Pancreas (tissue), 10 donors: Measurements from ENCODE around the gene TRIM25. TPM values are rescaled to one million over a fixed set of nuclear protein-coding genes. Genes with fewer than 3 reads are reported as not detected.

Source experiments
- ATAC-seq, 4 donors: fragments of 200-7000 bp; cut with Tn5 transposase; one replicate each; pipeline versions ENCODE4 v1.8.0 to v1.9.1; 2020; ENCODE audit warnings: mild to moderate bottlenecking in 4 of 4, moderate library complexity in 4 of 4
- DNase-seq, 6 donors: peaks; one replicate each; pipeline ENCODE4 v3.0.0-alpha.2; 2020
- FAIRE-seq: peaks from 2 replicates; lab custom pipeline; 2012; peaks lifted over from hg19 to GRCh38; lab: Jason Lieb, UNC
- H3K27ac ChIP-seq, 4 donors: fragments of 200-600 bp; sonication (generic); 1 replicate in 3 of 4; 2 replicates in 1 of 4; pipeline versions ENCODE4 v1.5.0 to v1.8.0; 2020
- H3K27me3 ChIP-seq, 4 donors: fragments of 200-600 bp; one replicate each; pipeline ENCODE4 v1.8.0; 2021
- H3K36me3 ChIP-seq, 3 donors: fragments of 200-600 bp; sonication (generic) in 1 of 3; one replicate each; pipeline versions ENCODE4 v1.5.0 to v1.8.0; 2020 to 2021
- H3K4me1 ChIP-seq, 3 donors: fragments of 200-600 bp; one replicate each; pipeline ENCODE4 v1.8.0; 2021
- H3K4me3 ChIP-seq, 4 donors: fragments of 200-600 bp; sonication (generic) in 2 of 4; one replicate each; pipeline versions ENCODE4 v1.5.0 to v1.8.0; 2020 to 2021
- H3K9me3 ChIP-seq, 4 donors: fragments of 200-600 bp; one replicate each; pipeline ENCODE4 v1.8.0; 2021
- CTCF ChIP-seq, 4 donors: fragments of 200-600 bp; sonication (generic) in 3 of 4; IDR thresholded peaks; one replicate each; pipeline versions ENCODE4 v1.5.0 to v1.8.0; 2021; ENCODE audit warnings: antibody characterized with exemption in 4 of 4
- WGBS, 2 donors: extraction: QIAGEN DNeasy Blood & Tissue Kit; methylation state at CpG; one replicate each; pipeline ENCODE4 v1.1.7; 2013; 5-methylcytosine and 5-hydroxymethylcytosine counted together
- intact Hi-C, 3 donors: fragments of 100-400 bp; cut with DNase I; formaldehyde crosslinking; loops; one replicate each; pipeline versions ENCODE4 v1.11.1 to v1.14.2; 2022
- polyA plus RNA-seq, 2 donors: library from polyadenylated mRNA; stranded (reverse); fragments of 200-250 nt; gene quantifications; one replicate each; pipeline ENCODE4 v1.2.3, GENCODE V29; 2013
- total RNA-seq, 6 donors: library from RNA; stranded (reverse); fragmentation: NEBNext Ultra II Directional in 4 of 6; extraction: Animal tissue kit (Norgen Biotek cat#: 25700) in 4 of 6; gene quantifications; one replicate each; pipeline versions ENCODE4 v1.2.1 to v1.2.4, GENCODE V29; 2021 to 2023
- donor health status: healthy with polysubstance abuse.
- donor health status: DM: no; HTN: no; CAD: no; lungs with moderate emphysema.
- donor health status: DM: no; HTN: no; CAD: no.
- donor health status: control.
- donor health status: control.
- donor health status: Bipolar disorder and iron deficiency.
- donor health status: DM: yes; HTN: yes; CAD: no.
- donor health status: DM: no; HTN: no; CAD: no.
- donor health status: DM: no; HTN: no; CAD: no.
- donor health status: DM: yes; HTN: yes; CAD: no.

Gene TRIM25
- total and polyA plus RNA-seq, 8 donors = 12.2 to 39.4 (median 20.1) TPM

- DNase-seq = peak in 3 of 6 donors; percentile 34 to 81 (median 76)
Observed at GRCh38 chr17:56913353-56913866, 439 bp downstream of the TRIM25 start.

GRCh38 chr17:56913000-56913311, 893 bp downstream of the TRIM25 start:
- peak overlapping the region; percentile 68 to 88 (median 84) for H3K4me3 ChIP-seq
- no peak for ATAC-seq
- DNase-seq = no peak
- peaks cover 7 to 31% (median 12%) of the 10 kb centered on the region in 3 donors for H3K4me1 ChIP-seq
- no peak for TF ChIP-seq CTCF (IDR thresholded peaks at IDR 0.05)
- H3K9me3 ChIP-seq = no peaks in the 10 kb centered on the region
- FAIRE-seq = no peak
- 16 to 17% methylated on average over 7 of the region's 7 CpGs for WGBS, 2 donors
- no peaks in the 10 kb centered on the region for H3K27me3 ChIP-seq
- no peaks in the 10 kb centered on the region for H3K36me3 ChIP-seq
- intact Hi-C loops = no loop called here
- peak overlapping the region in 2 of 4 donors; percentile 78 to 82 for H3K27ac ChIP-seq

More at GRCh38 chr17:56913353-56913866, 439 bp downstream of the TRIM25 start:
- H3K4me3 ChIP-seq = peak overlapping the region; percentile 68 to 88 (median 84)
- intact Hi-C loops = no loop called here
- H3K27me3 ChIP-seq = no peaks in the 10 kb centered on the region
- ATAC-seq (peak; percentile 59 to 69 (median 63)), FAIRE-seq (no peak)
- 0% methylated on average over 44 of the region's 44 CpGs for WGBS, 2 donors
- H3K36me3 ChIP-seq = no peaks in the 10 kb centered on the region
- H3K4me1 ChIP-seq = peaks cover 7 to 31% (median 12%) of the 10 kb centered on the region in 3 donors
- peak overlapping the region; percentile 78 to 96 (median 86) for H3K27ac ChIP-seq
- TF ChIP-seq CTCF (IDR thresholded peaks at IDR 0.05) = no peak
- H3K9me3 ChIP-seq = no peaks in the 10 kb centered on the region

GRCh38 chr17:56912105-56912999, 1.5 kb downstream of the TRIM25 start:
- H3K4me3 ChIP-seq = peak overlapping the region; percentile 68 to 88 (median 84)
- peak overlapping the region in 2 of 4 donors; percentile 24 to 31 for H3K27ac ChIP-seq
- no peaks in the 10 kb centered on the region for H3K9me3 ChIP-seq
- intact Hi-C loops = no loop called here
- TF ChIP-seq CTCF (IDR thresholded peaks at IDR 0.05) = no peak
- H3K27me3 ChIP-seq = no peaks in the 10 kb centered on the region
- H3K36me3 ChIP-seq = no peaks in the 10 kb centered on the region
- WGBS, 2 donors = 27 to 41% methylated on average over 21 of the region's 21 CpGs
- FAIRE-seq (no peak), ATAC-seq (no peak), DNase-seq (peak in 1 of 6 donors; percentile 27)
- peaks cover 7 to 31% (median 12%) of the 10 kb centered on the region in 3 donors for H3K4me1 ChIP-seq

GRCh38 chr17:56910509-56911235, 3.2 kb downstream of the TRIM25 start:
- H3K36me3 ChIP-seq = peaks cover 0 to 12% (median 0%) of the 10 kb centered on the region in 3 donors
- no peak overlapping the region for H3K4me3 ChIP-seq
- DNase-seq (no peak), FAIRE-seq (no peak), ATAC-seq (no peak)
- intact Hi-C loops = no loop called here
- no peak for TF ChIP-seq CTCF (IDR thresholded peaks at IDR 0.05)
- no peak overlapping the region for H3K27ac ChIP-seq
- H3K27me3 ChIP-seq = no peaks in the 10 kb centered on the region
- WGBS, 2 donors = 74 to 75% methylated on average over 7 of the region's 7 CpGs
- peaks cover 7 to 25% (median 12%) of the 10 kb centered on the region in 3 donors for H3K4me1 ChIP-seq
- no peaks in the 10 kb centered on the region for H3K9me3 ChIP-seq
